Colonic mucosa (tissue), 4 donors: Measurements from ENCODE around the gene PFKL. TPM values are rescaled to one million over a fixed set of nuclear protein-coding genes. Genes with fewer than 3 reads are reported as not detected.

Source experiments
- DNase-seq: peaks from one replicate; pipeline ENCODE4 v3.0.0-alpha.2; 2020
- H3K27ac ChIP-seq: fragments of 200-600 bp; one replicate; pipeline ENCODE4 v1.8.0; 2021
- H3K27me3 ChIP-seq: fragments of 200-600 bp; one replicate; pipeline ENCODE4 v1.8.0; 2021
- H3K36me3 ChIP-seq: fragments of 200-600 bp; one replicate; pipeline ENCODE4 v1.8.0; 2021
- H3K4me1 ChIP-seq: fragments of 200-600 bp; one replicate; pipeline ENCODE4 v1.8.0; 2021; ENCODE audit warnings: mild to moderate bottlenecking
- H3K4me3 ChIP-seq: fragments of 200-600 bp; one replicate; pipeline ENCODE4 v1.8.0; 2021
- H3K9ac ChIP-seq, 2 donors: one replicate each; pipeline ENCODE4 v1.7.0; 2013; ENCODE audit warnings: control low read depth in 2 of 2, low read depth in 2 of 2, low read length in 2 of 2
- H3K9me3 ChIP-seq: fragments of 200-600 bp; one replicate; pipeline ENCODE4 v1.8.0; 2021
- intact Hi-C: fragments of 100-400 bp; cut with DNase I; formaldehyde crosslinking; loops from one replicate; pipeline ENCODE4 v1.14.1; 2022
- total RNA-seq, 2 donors: library from RNA; stranded (reverse); fragmentation: NEBNext Ultra II Directional in 1 of 2; extraction: Animal tissue kit (Norgen Biotek cat#: 25700) in 1 of 2; gene quantifications; one replicate each; pipeline ENCODE4 v1.2.1, GENCODE V29; 2021
- TF ChIP-seq, protein P1 (sequence below): fragments of 200-600 bp; IDR thresholded peaks from one replicate; pipeline ENCODE4 v1.8.0; 2022; ENCODE audit warnings: antibody characterized with exemption, mild to moderate bottlenecking
- donor health status: healthy.
- donor health status: DM: no; HTN: no; CAD: no.
- donor health status: DM: no; HTN: no; CAD: no.

Gene PFKL
- total RNA-seq, 2 donors from 2014 or later, result 300 to 332 TPM

- Histone ChIP-seq H3K9ac (no peak overlapping the region), H3K4me1 (no peaks in the 10 kb centered on the region), H3K9me3 (no peaks in the 10 kb centered on the region), H3K4me3 (no peak overlapping the region), H3K27ac (no peak overlapping the region), H3K36me3 (peaks cover 20% of the 10 kb centered on the region), H3K27me3 (no peaks in the 10 kb centered on the region)
- TF ChIP-seq, protein P1, sequence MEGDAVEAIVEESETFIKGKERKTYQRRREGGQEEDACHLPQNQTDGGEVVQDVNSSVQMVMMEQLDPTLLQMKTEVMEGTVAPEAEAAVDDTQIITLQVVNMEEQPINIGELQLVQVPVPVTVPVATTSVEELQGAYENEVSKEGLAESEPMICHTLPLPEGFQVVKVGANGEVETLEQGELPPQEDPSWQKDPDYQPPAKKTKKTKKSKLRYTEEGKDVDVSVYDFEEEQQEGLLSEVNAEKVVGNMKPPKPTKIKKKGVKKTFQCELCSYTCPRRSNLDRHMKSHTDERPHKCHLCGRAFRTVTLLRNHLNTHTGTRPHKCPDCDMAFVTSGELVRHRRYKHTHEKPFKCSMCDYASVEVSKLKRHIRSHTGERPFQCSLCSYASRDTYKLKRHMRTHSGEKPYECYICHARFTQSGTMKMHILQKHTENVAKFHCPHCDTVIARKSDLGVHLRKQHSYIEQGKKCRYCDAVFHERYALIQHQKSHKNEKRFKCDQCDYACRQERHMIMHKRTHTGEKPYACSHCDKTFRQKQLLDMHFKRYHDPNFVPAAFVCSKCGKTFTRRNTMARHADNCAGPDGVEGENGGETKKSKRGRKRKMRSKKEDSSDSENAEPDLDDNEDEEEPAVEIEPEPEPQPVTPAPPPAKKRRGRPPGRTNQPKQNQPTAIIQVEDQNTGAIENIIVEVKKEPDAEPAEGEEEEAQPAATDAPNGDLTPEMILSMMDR, result no peak
- no peak for DNase-seq
- intact Hi-C loops, result no loop called here
Measured at GRCh38 chr21:44322621-44323325, 22.9 kb downstream of the PFKL start.

DNA sequence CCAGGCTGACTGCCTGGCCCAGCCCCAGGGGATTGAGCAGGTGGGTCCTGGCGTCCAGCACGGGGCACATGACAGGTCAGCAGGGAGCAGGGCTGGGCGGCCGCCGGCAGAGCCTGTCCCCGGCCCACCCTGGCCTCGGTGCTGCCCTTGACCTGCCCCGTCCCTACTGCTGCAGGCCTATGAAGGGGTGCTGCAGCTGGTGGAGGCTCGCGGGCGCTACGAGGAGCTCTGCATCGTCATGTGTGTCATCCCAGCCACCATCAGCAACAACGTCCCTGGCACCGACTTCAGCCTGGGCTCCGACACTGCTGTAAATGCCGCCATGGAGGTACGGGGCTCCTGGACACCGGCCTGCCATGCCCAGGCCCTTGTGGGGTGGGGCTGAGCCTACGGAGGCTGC lies 23.7 kb downstream of the PFKL start:
- no peak overlapping the region for H3K27ac ChIP-seq
- H3K36me3 ChIP-seq, result peaks cover 20% of the 10 kb centered on the region
- no peak for DNase-seq
- no peaks in the 10 kb centered on the region for H3K9me3 ChIP-seq
- H3K4me1 ChIP-seq, result no peaks in the 10 kb centered on the region
- no peaks in the 10 kb centered on the region for H3K27me3 ChIP-seq
- H3K4me3 ChIP-seq, result no peak overlapping the region
- TF ChIP-seq, protein P1, result no peak
- no peak overlapping the region for H3K9ac ChIP-seq
- intact Hi-C loops, result no loop called here

- Histone ChIP-seq H3K27me3 (no peaks in the 10 kb centered on the region), H3K4me3 (no peak overlapping the region), H3K4me1 (no peaks in the 10 kb centered on the region), H3K27ac (no peak overlapping the region), H3K9ac (no peak overlapping the region), H3K36me3 (peaks cover 17% of the 10 kb centered on the region), H3K9me3 (no peaks in the 10 kb centered on the region)
- no peak for DNase-seq
- TF ChIP-seq, protein P1, result no peak
- intact Hi-C loops, result no loop called here
Measured at GRCh38 chr21:44324106-44324853, 24.4 kb downstream of the PFKL start.

GRCh38 chr21:44324854-44325107 lies 24.9 kb downstream of the PFKL start:
- TF ChIP-seq, protein P1, result no peak
- Histone ChIP-seq H3K4me3 (no peak overlapping the region), H3K27ac (no peak overlapping the region), H3K27me3 (no peaks in the 10 kb centered on the region), H3K9ac (no peak overlapping the region), H3K36me3 (peaks cover 12% of the 10 kb centered on the region), H3K9me3 (no peaks in the 10 kb centered on the region), H3K4me1 (no peaks in the 10 kb centered on the region)
- no peak for DNase-seq
- intact Hi-C loops, result no loop called here

- DNase-seq, result no peak
- Histone ChIP-seq H3K4me3 (no peak overlapping the region), H3K9me3 (no peaks in the 10 kb centered on the region), H3K27me3 (no peaks in the 10 kb centered on the region), H3K27ac (no peak overlapping the region), H3K4me1 (no peaks in the 10 kb centered on the region), H3K36me3 (peaks cover 8% of the 10 kb centered on the region), H3K9ac (no peak overlapping the region)
- intact Hi-C loops, result no loop called here
- TF ChIP-seq, protein P1, result no peak
Measured at GRCh38 chr21:44325386-44326271, 25.8 kb downstream of the PFKL start.
